CD4-positive, alpha-beta T cell (primary cell): ENCODE results near the gene CFAP20DC. TPM values are rescaled to one million over a fixed set of nuclear protein-coding genes. Genes with fewer than 3 reads are reported as not detected.
"Not testable (repeated sequence)": the region's sequence is repeated elsewhere in the genome, so short reads cannot be mapped to it uniquely, and the experiment has no call there.

ENCODE experiments used
- ATAC-seq: fragments of 200-7000 bp; cut with Tn5 transposase; one replicate; pipeline ENCODE4 v1.10.0; 2022; ENCODE audit warnings: mild to moderate bottlenecking; ENCODE audit not compliant: poor library complexity
- CTCF ChIA-PET: fragments of 350-600 bp; sonication (Branson Sonifier 250); formaldehyde crosslinking; loops from one replicate; lab custom pipeline; 2021; ENCODE audit warnings: antibody characterized with exemption, inconsistent platforms; lab: Charles Lee
- POLR2A ChIA-PET: fragments of 350-600 bp; sonication (Branson Sonifier 250); formaldehyde crosslinking; loops from one replicate; lab custom pipeline; 2021; ENCODE audit warnings: antibody characterized with exemption, inconsistent platforms; lab: Charles Lee
- DNase-seq, 14 experiments: peaks; one replicate each; pipeline ENCODE4 v3.0.0-alpha.2; 2013 to 2020; ENCODE audit warnings: mixed read lengths in 2 of 14
- H3K27ac ChIP-seq, 2 donors: one replicate each; pipeline versions ENCODE4 v1.5.1 to v1.7.0; 2013; ENCODE audit warnings: low read length in 2 of 2, low read depth in 1 of 2, mild to moderate bottlenecking in 1 of 2
- H3K27me3 ChIP-seq, 2 experiments: 1 replicate in 1 of 2; 2 replicates in 1 of 2; pipeline versions ENCODE4 v1.6.1 to v1.7.0; 2013; ENCODE audit warnings: low read length in 2 of 2, control low read depth in 1 of 2, mild to moderate bottlenecking in 1 of 2, moderate library complexity in 1 of 2; ENCODE audit not compliant: insufficient read depth in 2 of 2, control insufficient read depth in 1 of 2
- H3K36me3 ChIP-seq: one replicate; pipeline ENCODE4 v1.6.1; 2013; ENCODE audit warnings: low read length, control low read depth; ENCODE audit not compliant: insufficient read depth
- H3K4me1 ChIP-seq: one replicate; pipeline ENCODE4 v1.6.1; 2013; ENCODE audit warnings: low read length, control low read depth; ENCODE audit not compliant: insufficient read depth
- H3K4me3 ChIP-seq: one replicate; pipeline ENCODE4 v1.5.1; 2013; ENCODE audit warnings: mild to moderate bottlenecking, low read length, moderate library complexity
- H3K9me3 ChIP-seq, 2 experiments: 1 replicate in 1 of 2; 2 replicates in 1 of 2; pipeline versions ENCODE4 v1.6.1 to v1.7.0; 2013; ENCODE audit warnings: low read length in 2 of 2, mild to moderate bottlenecking in 2 of 2, control low read depth in 1 of 2, moderate library complexity in 1 of 2; ENCODE audit not compliant: control insufficient read depth in 1 of 2, insufficient read depth in 1 of 2
- H3K27ac Mint-ChIP-seq: one replicate; pipeline ENCODE4 v1.8.0; 2020; ENCODE audit warnings: mixed read lengths
- H3K27me3 Mint-ChIP-seq: one replicate; pipeline ENCODE4 v1.8.0; 2021; ENCODE audit warnings: mixed read lengths
- H3K36me3 Mint-ChIP-seq: one replicate; pipeline ENCODE4 v1.8.0; 2021; ENCODE audit warnings: low read depth, mixed read lengths
- H3K4me1 Mint-ChIP-seq: one replicate; pipeline ENCODE4 v1.8.0; 2021; ENCODE audit warnings: low read depth, mixed read lengths
- H3K4me3 Mint-ChIP-seq: one replicate; pipeline ENCODE4 v1.8.0; 2020; ENCODE audit warnings: mild to moderate bottlenecking, mixed read lengths
- H3K9me3 Mint-ChIP-seq: one replicate; pipeline ENCODE4 v1.8.0; 2020; ENCODE audit warnings: mixed read lengths
- CTCF ChIP-seq: fragments of 200-600 bp; IDR thresholded peaks from one replicate; pipeline ENCODE4 v1.8.0; 2022; ENCODE audit warnings: antibody characterized with exemption, mild to moderate bottlenecking
- intact Hi-C, 2 experiments: fragments of 100-400 bp; cut with DNase I in 1 of 2; cut with micrococcal nuclease in 1 of 2; formaldehyde crosslinking; loops; one replicate each; pipeline versions ENCODE4 v1.15.1 to v1.9.0; 2023 to 2025; cut with DNase I, micrococcal nuclease
- total RNA-seq, 174 experiments: library from RNA in 2 of 174; stranded (reverse) in 2 of 174; gene quantifications; one replicate each; pipeline ENCODE4 v1.2.3 and lab custom pipeline; 2021 to 2026

Gene CFAP20DC
- total RNA-seq, 2 experiments from 2014 or later, result 0.11 to 0.20 TPM

- no peak overlapping the region for H3K27ac ChIP-seq
- no peaks in the 10 kb centered on the region for H3K4me1 Mint-ChIP-seq
- no peaks in the 10 kb centered on the region for H3K9me3 Mint-ChIP-seq
- ChIA-PET CTCF (no interaction called here), POLR2A (no interaction called here)
- H3K27me3 Mint-ChIP-seq, result peaks cover 4% of the 10 kb centered on the region
- no peaks in the 10 kb centered on the region for H3K36me3 ChIP-seq
- H3K36me3 Mint-ChIP-seq, result no peaks in the 10 kb centered on the region
- H3K9me3 ChIP-seq, result no peaks in the 10 kb centered on the region
- TF ChIP-seq CTCF, result no peak
- peaks cover 0 to 4% of the 10 kb centered on the region in 2 experiments for H3K27me3 ChIP-seq
- intact Hi-C loops, result no loop called here
- H3K4me3 Mint-ChIP-seq, result no peak overlapping the region
- H3K27ac Mint-ChIP-seq, result no peak overlapping the region
- no peak for DNase-seq
- ATAC-seq, result no peak
- H3K4me3 ChIP-seq, result no peak overlapping the region
- H3K4me1 ChIP-seq, result no peaks in the 10 kb centered on the region
Observed at GRCh38 chr3:58697561-58697960, 352.3 kb downstream of the CFAP20DC start.

GRCh38 chr3:58696813-58697212, 353.0 kb downstream of the CFAP20DC start:
- intact Hi-C loops, H3K27me3 Mint-ChIP-seq, H3K4me1 ChIP-seq, CTCF ChIA-PET, H3K4me3 ChIP-seq, H3K36me3 Mint-ChIP-seq, DNase-seq, POLR2A ChIA-PET, H3K4me1 Mint-ChIP-seq, H3K9me3 Mint-ChIP-seq, H3K9me3 ChIP-seq, H3K27ac ChIP-seq, ATAC-seq, H3K27ac Mint-ChIP-seq, H3K36me3 ChIP-seq, H3K27me3 ChIP-seq, H3K4me3 Mint-ChIP-seq: not testable (repeated sequence)

GRCh38 chr3:58696093-58696492, 353.7 kb downstream of the CFAP20DC start:
- TF ChIP-seq CTCF, result no peak
- H3K4me1 Mint-ChIP-seq, result no peaks in the 10 kb centered on the region
- Histone ChIP-seq H3K4me1 (no peaks in the 10 kb centered on the region), H3K27me3 (peaks cover 0 to 4% of the 10 kb centered on the region in 2 experiments), H3K4me3 (no peak overlapping the region), H3K27ac (no peak overlapping the region), H3K36me3 (no peaks in the 10 kb centered on the region), H3K9me3 (peaks cover 0 to 6% of the 10 kb centered on the region in 2 experiments)
- no peaks in the 10 kb centered on the region for H3K27me3 Mint-ChIP-seq
- H3K36me3 Mint-ChIP-seq, result no peaks in the 10 kb centered on the region
- no peak for ATAC-seq
- no peak for DNase-seq
- POLR2A ChIA-PET, result no interaction called here
- CTCF ChIA-PET, result no interaction called here
- H3K9me3 Mint-ChIP-seq, result peaks cover 2% of the 10 kb centered on the region
- intact Hi-C loops, result no loop called here
- H3K27ac Mint-ChIP-seq, result no peak overlapping the region
- no peak overlapping the region for H3K4me3 Mint-ChIP-seq

GRCh38 chr3:58695284-58695683, 354.5 kb downstream of the CFAP20DC start:
- H3K4me3 Mint-ChIP-seq, H3K27me3 ChIP-seq, H3K4me1 ChIP-seq, H3K4me3 ChIP-seq, H3K9me3 Mint-ChIP-seq, DNase-seq, H3K36me3 Mint-ChIP-seq, H3K27ac ChIP-seq, H3K27ac Mint-ChIP-seq, POLR2A ChIA-PET, intact Hi-C loops, H3K36me3 ChIP-seq, H3K4me1 Mint-ChIP-seq, ATAC-seq, H3K9me3 ChIP-seq, H3K27me3 Mint-ChIP-seq, CTCF ChIA-PET: not testable (repeated sequence)
